ENCODE results near the gene MATR3. TPM values are rescaled to one million over a fixed set of nuclear protein-coding genes. Genes with fewer than 3 reads are reported as not detected.

The MATR3 gene
- total RNA-seq, 2 donors from 2014 or later, result 194 to 264 TPM

DNA sequence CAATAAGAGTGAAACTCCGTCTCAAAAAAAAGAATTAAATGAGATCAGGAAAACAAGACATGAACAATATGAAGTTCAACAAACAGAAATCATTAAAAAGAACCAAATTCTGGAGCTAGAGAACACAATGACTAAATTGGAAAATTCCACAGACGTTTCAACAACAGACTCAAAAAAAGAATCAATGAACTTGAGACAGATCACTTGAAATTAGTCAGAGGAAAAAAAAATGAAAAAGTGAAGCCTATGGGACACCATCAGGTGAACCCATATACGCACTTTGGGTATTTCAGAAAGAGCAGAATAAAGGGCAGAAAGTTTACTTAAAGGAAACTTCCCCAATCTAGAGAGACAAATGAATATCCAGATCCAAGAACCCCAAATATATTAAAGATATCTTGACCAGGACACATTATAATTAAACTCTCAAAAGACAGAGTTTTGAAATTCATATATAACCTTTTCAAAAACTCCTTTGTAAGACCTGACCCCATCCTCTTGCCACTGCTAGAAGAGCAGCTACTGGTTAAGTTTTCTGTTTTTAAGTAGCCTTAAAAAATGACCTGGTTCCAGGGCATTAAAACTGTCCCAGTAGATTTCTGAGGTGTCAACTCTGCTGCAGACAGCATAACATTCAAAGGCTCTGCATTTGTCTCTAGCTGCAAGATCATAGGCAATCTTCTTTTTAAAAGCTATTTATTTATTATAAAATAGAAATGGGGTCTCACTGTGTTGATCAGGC lies 7.7 kb upstream of the MATR3 start:
- no peak for ATAC-seq (ENCODE audit: insufficient number of reproducible peaks, low FRiP score, low read depth)
- Histone ChIP-seq H3K9me3 (no peaks in the 10 kb centered on the region), H3K4me3 (no peak overlapping the region), H3K27ac (no peak overlapping the region), H3K36me3 (peaks cover 3% of the 10 kb centered on the region), H3K4me1 (ENCODE audit: control insufficient read depth in 1 of 2, low read depth in 2 of 2) (peaks cover 7 to 8% of the 10 kb centered on the region in 2 donors), H3K27me3 (replicated peaks; ENCODE audit: insufficient read depth) (no peaks in the 10 kb centered on the region)
- no peak for DNase-seq (ENCODE audit: low spot score)
- no peak for TF ChIP-seq CTCF (IDR thresholded peaks at IDR 0.05)

- Histone ChIP-seq H3K9me3 (no peaks in the 10 kb centered on the region), H3K36me3 (peaks cover 3% of the 10 kb centered on the region), H3K4me1 (ENCODE audit: control insufficient read depth in 1 of 2, low read depth in 2 of 2) (peaks cover 2 to 3% of the 10 kb centered on the region in 2 donors), H3K27me3 (replicated peaks; ENCODE audit: insufficient read depth) (no peaks in the 10 kb centered on the region), H3K27ac (no peak overlapping the region), H3K4me3 (no peak overlapping the region)
- DNase-seq (ENCODE audit: low spot score) (no peak), ATAC-seq (ENCODE audit: insufficient number of reproducible peaks, low FRiP score, low read depth) (no peak)
- no peak for TF ChIP-seq CTCF (IDR thresholded peaks at IDR 0.05)
These were observed 5.5 kb upstream of the MATR3 start for GRCh38 chr5:139287890-139288635.

GRCh38 chr5:139291051-139291450 lies 2.5 kb upstream of the MATR3 start:
- Histone ChIP-seq H3K27ac (no peak overlapping the region), H3K4me3 (no peak overlapping the region), H3K9me3 (no peaks in the 10 kb centered on the region), H3K36me3 (no peaks in the 10 kb centered on the region), H3K4me1 (ENCODE audit: control insufficient read depth in 1 of 2, low read depth in 2 of 2) (peaks cover 12% of the 10 kb centered on the region in 2 donors), H3K27me3 (replicated peaks; ENCODE audit: insufficient read depth) (no peaks in the 10 kb centered on the region)
- DNase-seq (ENCODE audit: low spot score) (no peak), ATAC-seq (ENCODE audit: insufficient number of reproducible peaks, low FRiP score, low read depth) (no peak)
- no peak for TF ChIP-seq CTCF (IDR thresholded peaks at IDR 0.05)

DNA sequence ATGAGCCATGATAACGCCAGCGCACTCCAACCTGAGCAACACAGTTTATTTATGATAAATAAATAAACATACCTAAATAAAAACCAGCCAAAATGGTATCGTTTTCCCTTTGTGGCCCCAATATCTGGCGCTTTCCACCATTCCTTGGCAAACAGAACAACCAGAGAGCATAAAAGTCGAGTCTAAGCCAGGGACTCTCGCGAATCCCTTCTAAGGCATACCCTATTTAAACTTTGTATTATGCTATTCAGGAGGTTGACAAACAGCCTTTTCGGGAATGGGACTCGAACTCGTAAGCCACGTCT lies 386 bp upstream of the MATR3 start:
- DNase-seq (ENCODE audit: low spot score) (no peak), ATAC-seq (ENCODE audit: insufficient number of reproducible peaks, low FRiP score, low read depth) (no peak)
- H3K27ac ChIP-seq, result peak overlapping the region; percentile 100
- peaks cover 31 to 33% of the 10 kb centered on the region in 2 donors for H3K4me1 ChIP-seq (ENCODE audit: control insufficient read depth in 1 of 2, low read depth in 2 of 2)
- TF ChIP-seq CTCF (IDR thresholded peaks at IDR 0.05), result no peak
- no peaks in the 10 kb centered on the region for H3K9me3 ChIP-seq
- peak overlapping the region; percentile 99 for H3K4me3 ChIP-seq
- H3K36me3 ChIP-seq, result no peaks in the 10 kb centered on the region
- H3K27me3 ChIP-seq (replicated peaks; ENCODE audit: insufficient read depth), result no peaks in the 10 kb centered on the region

DNA sequence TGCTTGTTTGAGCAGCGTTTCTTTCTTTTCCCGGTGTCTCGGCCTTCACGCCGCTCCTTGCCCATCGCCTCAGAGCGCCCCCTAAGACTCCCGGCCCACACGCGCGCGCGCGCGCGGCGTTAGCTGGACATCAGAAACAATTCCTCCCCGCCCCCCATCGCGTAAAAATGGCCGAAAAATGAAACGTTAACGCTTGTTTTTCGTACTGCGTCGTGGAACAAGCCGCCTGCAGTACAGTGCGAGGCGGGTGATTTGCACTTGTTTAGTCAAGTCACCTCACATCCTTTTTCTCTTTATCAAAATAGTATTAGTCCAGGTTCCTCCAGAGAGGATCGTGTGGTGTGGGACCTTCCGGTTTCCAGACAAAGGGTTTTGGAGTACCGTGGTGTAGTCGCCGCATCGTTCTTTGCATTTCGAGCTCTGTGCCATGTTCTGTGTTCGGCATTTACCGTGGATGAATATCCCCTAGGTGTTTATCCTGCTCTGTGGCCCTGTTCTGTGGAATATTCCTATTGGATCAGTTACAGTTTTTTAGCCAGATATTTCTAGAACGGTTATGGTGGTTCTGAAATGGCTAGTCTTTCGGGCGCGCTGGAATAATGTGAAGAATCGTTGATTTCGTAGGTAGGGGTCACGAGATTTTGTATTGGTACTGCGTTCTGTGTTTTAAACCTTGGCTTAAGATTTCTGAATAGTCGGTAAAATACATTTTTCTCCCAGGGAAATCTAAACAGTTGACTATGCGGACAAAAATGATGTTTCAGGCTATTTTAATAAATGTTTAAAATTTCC lies 1.0 kb downstream of the MATR3 start:
- TF ChIP-seq CTCF (IDR thresholded peaks at IDR 0.05), result no peak

More for the DNA sequence above, 1.0 kb downstream of the MATR3 start:
- H3K9me3 ChIP-seq, result no peaks in the 10 kb centered on the region
- no peaks in the 10 kb centered on the region for H3K36me3 ChIP-seq
- peak; percentile 30 for ATAC-seq (ENCODE audit: insufficient number of reproducible peaks, low FRiP score, low read depth)
- no peaks in the 10 kb centered on the region for H3K27me3 ChIP-seq (replicated peaks; ENCODE audit: insufficient read depth)
- H3K4me1 ChIP-seq (ENCODE audit: control insufficient read depth in 1 of 2, low read depth in 2 of 2), result peaks cover 45 to 47% of the 10 kb centered on the region in 2 donors
- H3K27ac ChIP-seq, result peak overlapping the region; percentile 100
- peak overlapping the region; percentile 99 for H3K4me3 ChIP-seq
- DNase-seq (ENCODE audit: low spot score), result peak; percentile 51
